ENCODE measurements around the gene SORD.
"Not testable (repeated sequence)": the region's sequence is repeated elsewhere in the genome, so short reads cannot be mapped to it uniquely, and the experiment has no call there.

Gene SORD

DNA sequence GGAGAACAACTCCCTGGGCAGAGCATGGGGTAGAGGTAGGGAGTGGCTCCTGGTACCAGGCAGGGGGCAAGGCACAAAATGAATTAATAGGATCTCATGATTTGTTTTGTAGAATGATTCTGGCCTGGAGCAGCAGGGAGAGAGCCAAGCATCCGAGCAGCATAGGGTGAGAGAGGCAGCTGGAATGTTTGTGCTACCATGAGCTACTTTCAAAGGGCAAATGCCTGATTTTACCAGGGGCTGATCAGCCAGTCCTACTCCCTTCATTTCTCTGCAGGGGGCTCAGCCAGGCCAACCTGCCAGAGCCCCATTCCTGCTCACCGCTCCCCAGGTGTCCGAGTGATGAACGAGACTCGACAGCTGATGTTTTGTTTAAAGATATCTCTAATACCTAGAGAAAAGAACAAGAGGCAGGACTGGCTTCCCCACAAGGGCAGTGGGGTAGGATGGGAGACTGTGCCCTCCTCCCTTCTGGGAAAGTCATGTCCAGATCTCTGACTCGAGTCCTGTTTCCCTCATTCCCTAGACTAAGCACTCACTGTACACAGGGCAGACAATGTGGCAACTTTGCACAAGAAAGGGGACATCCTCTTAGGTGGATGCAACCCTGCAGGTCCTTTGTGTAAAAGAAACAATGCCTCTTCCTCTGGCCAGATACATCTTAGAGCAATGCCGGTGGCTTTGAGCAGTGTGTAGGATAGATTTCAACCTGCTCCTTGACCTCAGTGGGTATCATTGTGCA lies 78.1 kb downstream of the SORD start:
- no peak for DNase-seq

DNA sequence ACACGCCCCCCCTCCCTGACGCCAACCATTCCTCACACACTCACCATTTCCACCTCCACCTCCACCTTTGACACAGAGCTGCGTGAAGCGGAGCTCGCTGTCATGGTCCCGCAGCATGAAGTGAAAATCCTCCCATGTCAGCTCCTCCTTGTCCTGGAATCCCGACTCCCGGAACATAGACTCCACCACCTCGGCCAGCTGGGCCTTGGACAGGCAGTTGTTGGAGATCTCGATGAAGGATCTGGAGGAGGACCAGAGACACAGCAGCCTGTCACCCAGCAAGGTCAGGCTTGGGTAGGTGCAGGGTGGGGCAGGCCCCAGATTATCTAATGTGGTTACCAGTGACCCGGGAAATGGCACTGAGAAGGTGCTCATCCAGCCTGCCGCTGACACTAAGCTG lies 78.8 kb downstream of the SORD start:
- DNase-seq: no peak

DNA sequence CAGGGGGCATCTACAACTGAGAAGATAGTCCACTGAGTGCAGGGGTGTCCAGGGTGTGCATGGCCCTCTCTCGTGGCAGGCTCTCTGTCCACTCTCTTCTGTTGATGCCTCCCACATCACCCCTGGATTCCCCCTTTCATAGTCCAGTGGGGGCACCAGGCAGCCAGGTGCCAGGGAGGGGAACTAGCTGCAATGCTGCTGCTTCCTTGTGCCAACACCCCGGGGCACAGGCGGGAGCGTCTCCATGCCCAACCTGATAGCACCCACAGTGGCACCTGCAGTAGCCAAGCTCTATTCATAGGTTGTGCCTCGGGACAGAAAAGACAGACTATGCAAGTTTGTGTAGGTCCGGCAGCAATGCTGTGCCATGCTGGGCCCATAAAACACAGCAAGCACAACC lies 79.2 kb downstream of the SORD start:
- no peak for DNase-seq

DNA sequence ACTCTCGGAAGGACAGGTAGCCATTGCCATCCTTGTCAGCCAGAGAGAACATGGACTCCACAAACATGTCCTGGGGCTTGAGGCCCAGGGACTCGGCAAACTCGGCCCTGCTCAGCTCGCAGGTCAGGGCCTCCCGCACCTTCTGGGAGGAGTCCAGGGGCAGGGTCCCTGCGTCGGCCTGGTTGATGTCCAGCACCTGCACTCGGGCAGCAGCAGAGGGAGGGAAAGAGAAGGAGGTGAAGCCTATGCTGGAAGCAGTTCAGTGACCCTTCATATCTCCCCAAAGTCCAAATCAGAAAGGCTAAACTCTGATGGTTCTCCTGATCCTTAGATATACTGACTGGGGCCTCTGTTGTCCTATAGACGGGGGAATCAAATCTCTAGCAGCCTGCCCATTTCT lies 81.2 kb downstream of the SORD start:
- DNase-seq: not testable (repeated sequence)

DNA sequence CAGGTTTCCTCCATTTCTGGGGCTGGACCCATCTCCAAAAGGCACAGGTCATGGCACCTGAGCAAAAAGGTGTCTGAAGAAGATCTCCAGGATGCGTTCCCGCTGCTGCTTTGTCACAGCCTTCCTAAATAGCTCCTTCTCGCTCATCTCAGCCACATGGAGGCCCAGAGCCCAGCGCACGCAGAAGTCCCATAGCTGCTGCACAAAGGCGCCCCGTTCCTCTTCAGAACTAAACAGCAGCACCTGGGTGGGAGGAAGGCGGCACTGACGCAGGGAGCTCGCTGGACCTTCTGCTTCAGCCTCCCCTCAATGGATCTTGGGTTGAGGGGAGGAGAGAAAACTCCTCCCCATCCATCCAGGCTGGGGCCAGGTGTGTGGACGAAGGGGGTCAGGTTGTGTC lies 82.6 kb downstream of the SORD start:
- no peak for DNase-seq

DNA sequence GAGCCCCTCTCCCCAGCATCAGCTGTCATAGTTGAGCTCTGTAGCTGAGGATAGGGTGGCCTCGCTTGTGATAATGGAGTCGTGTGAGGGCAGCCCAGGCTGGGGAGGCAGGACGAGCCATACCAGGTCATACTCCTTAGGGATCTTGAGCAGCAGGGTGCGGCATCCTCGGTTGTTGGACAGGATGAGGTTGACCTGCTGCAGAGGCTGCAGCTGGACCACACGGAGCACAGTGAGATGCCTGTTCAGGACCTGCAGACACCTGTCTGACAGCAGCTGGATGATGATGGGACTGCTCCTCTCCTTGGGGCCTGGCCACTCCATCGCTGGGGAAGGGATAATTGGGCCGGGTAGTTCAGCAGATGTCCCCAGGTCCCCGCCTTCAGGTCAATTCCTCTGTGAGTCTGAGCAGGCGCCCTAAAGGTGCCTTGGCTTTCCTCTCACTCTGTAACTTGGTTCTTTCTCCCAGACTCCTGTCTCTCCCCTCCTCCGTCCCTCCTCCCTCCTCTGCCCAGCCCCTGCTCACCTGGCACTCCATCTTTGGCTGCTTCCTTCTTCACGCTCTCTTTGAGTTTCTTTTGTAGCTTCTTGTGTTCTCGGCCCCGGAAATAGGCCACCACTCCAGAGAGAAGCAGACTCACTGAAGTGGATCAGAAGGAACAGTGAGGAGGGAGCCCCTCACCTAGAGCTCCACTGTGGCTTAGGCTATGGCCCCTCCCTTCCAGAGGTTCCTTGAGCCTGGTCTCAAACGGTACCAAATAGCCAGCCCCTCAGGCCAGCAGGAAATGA lies 83.2 kb downstream of the SORD start:
- DNase-seq: no peak

DNA sequence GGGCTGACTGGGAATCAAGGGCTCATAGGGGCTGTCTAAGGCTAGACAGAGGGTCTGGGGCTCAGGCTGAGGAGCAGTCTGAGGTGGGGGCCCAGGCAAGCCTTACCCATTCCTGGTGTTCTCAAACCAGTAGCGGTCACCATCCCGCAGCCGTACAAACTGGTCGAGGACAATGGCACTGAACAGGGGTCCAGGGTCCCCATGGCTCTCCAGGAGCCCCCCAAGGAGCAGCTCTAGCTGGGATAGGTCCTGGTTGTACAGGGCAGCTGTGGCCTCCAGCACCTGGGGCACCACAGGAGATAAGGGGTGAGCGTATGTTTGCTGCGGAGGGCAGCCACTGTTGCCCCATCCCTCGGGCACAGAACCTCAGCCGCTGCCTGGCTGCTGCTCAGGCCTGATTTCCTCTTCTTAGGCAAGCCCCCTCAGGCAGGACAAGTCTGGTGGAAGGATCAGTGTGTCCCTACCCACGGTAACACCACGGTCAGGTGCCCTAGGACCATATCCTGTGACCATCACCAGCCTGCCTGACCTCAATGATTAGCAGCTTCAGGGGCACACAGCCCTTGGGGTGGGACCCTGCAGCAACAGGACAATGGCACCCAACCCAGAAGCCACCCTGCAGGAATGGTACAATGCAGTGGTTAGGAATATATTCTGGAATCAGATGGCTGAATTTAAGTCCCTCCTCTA lies 85.1 kb downstream of the SORD start:
- no peak for DNase-seq

DNA sequence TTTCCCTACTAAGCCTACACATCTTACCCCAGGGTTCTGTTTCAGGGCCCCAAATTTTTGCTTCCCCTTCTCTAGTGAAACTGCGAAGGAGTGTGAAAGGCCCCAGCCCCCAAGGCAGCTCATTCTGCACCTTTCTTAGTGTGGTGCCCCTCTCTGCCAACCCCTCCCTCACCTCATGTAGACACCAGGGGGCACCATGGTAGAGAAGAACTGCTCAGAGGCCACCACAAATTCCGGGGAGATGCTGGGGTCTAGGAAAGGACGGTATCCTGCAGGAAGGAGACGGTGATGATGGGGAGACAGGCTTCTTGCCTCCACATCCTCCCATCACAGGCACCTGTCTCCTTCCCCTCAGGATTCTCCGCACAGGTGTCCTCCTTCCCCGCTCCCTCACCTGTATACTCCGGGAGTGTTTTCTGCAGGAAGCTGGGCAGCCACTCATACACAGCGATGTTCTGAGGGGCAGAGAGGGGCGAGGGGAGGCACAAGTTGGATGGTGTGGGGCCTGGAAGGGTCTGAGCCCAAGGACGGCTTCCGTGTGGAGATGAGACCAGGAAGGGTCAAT lies 87.3 kb downstream of the SORD start:
- no peak for DNase-seq

DNA sequence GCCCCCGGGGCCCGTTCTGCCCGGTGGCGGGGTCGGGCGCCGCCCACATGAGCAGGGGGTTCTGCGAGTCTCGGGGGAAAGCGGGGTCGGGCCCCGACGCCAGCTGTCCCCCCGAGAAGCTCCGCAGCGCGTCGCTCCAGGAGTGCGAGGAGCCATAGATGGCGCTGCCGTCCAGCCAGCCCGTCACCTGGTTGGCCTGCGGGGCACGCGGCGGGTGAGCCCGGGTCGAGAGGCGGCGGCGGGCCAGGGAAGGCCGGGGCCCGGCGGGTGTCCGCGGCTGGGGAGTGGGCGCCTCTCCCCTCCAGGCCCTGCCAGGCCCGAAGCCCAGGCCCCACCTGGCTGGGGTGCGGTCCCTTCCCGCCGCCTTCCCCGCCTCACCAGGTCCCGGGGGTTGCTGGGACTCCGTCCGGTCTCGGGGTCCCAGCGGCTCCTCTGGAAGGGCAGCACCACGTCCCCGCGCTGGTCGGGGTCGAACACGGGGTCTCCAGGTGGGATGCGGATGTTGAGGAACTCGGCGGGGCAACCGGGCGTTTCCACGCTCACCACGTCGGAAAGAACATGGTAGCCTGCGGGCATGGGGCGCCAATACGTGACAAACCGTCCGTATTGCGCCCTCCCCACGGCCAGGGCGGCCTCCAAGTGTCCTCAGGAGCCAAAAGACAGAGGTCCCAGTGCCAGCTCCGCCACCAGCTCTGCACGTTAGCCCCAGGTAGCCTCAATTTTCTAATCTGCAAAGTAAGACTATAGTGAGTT lies 88.6 kb downstream of the SORD start:
- no peak for DNase-seq

DNA sequence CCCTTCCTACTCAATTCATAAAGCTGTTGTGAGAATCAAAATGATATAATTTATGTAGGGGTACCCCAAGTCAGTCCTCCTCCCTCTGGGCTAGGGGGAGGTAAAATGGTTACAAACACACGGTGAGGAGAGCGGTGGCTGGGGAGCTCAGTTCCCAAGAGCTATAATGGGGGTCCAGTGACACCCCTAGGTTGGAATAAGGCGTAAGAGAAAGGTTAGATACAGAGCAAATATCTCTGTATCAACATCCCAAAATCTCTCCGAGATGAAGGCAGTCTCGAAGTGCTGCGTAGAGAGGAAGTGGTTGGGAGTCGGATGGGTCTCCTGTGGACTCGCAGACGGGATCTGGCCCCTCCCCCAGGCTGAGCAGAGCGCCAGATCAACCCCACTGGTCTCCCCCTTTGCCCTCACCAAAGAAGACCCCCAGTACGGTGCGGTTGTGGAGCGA lies 89.2 kb downstream of the SORD start:
- no peak for DNase-seq

DNA sequence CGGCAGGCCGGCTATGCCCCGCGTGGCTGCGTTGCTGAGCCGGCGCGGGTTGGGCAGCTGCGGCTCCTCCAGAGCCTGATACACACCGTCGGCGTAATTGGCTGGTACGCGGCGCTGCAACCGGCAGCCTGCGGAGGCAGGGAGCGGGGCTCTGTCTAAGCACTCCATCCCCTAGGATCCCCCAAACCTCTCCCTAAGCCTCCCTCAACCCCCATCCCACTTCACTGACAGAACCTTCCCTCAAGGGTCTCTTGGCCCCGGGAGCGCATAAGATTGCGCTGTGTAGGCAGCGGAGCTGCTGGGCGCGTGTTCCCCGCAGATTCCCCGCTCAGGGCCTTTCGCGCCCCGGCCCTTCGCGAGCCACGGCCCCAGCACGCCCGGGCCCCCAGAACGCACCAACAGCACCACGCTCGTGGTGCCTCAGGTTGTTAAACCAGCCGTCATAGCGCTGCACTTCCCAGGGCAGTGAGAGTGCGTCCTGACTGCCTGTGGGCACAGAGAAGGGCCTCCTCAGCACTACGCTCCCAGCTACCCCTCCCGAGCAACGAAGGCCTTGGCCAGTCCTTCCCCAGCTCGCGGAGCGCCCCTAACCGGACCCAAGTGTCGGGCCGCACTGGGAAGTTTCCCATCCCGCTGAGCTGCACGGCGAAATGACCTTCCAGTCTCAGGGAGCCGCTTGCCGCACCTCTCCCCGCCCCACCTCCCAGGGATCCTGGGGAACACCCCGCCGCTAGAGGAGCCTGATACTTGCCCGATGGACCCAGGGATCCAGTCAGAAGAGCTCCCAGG lies 89.8 kb downstream of the SORD start:
- no peak for DNase-seq

DNA sequence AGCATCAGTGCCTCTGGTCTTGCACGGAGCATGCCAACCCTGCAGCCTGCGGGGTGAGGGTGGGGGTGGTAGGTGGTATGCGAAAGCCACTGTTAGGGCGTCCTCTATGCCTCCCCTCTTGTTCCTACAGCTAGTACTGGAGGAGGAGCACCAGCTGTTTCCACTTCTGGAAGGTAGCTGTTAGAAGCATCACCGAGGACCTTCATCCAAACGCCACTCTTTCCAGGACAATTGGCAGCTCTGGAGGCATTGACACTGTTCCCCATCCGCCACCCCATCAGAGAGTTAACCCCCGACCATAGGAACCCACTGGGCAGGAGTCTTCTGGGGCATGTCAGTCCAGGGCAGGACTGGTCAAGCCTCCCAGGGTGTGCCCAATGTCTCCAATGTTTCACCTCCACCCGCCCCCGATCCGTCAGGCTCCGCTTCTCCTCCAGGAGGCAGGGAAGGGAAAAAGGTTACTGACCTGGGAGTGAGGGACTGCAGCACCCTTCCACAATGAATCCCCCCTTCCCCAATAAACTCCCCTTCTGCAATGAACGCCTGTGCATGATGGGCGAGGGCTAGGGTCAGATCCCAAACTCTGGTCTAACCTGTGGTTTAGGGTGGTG lies 90.5 kb downstream of the SORD start:
- DNase-seq: no peak

DNA sequence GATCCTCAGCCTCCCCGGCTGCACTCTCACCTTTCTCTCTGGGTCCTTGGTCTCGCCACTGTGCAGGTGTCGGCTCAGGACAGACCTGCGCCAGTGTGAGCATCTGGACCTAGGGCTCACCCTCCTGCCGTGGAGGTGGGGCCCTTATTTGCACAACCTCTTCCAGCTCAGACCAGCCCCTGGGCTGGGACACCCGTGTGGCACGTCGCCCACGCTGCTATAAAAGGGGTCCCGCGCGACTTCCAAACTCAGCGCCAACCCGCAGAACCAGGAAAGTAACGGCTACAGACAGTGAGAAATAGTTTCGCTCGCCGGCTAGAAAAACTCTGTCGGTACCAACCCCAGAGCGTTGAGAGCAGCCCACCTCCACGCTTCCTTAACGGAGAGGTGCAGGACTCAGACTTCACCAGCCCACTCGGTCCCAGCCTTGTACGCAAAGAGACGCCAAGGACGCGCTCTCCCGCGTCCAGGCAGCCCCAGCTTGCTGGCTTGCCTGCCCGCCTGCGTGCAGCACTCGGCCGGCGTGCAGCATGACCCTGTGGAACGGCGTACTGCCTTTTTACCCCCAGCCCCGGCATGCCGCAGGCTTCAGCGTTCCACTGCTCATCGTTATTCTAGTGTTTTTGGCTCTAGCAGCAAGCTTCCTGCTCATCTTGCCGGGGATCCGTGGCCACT lies 91.2 kb downstream of the SORD start, which contains the start of the genes DUOX2 and DUOXA2:
DUOX2 (minus strand) TSS at position 97 of the 675 bp plus-strand sequence. CDS start 761 bp downstream, outside the sequence.
DUOXA2 (plus strand) TSS at position 251 of the 675 bp plus-strand sequence; CDS start at position 531, 280 bp downstream.
- DNase-seq: no peak

DNA sequence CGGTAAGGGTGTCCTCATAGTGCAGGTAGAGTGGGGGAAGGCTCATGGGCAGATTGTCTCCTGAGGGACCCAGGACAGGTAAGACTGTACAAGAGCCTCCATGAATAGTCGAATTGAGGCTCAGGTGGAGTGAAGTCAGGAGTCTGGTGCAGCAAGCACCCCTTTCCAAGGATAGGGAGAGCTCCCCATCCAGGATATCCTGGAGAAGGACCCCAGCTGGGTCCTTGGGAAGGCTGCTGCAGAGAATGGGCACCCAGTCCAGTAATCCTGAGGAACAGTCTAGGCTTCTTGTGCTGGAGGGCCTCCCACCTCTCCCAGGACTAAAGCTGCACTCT lies 91.7 kb downstream of the SORD start:
- DNase-seq: no peak

DNA sequence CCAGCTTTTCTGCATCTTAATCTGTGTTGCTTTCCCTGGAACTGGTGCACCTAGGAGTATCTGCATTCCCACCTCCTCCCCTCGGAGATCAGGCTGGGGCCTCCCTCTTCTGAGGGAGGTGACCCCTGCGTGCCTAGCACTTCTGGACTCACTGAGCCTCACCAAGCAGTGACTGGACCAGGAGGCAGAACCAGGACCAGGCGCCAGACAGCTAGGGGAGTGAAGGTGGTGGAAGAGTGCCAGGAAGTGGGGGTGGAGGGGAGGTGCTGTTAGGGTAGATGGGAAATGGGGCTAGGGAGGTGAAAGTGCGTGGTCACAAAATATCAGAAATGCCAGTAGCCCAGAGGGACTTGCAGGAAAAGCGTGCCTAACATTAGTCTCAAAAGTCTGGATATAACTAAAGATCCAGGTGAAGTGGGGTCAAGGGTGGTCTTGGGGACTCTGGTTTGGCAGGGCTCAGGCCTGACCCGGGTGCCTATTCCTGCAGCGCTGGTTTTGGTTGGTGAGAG lies 92.4 kb downstream of the SORD start:
- DNase-seq: no peak

DNA sequence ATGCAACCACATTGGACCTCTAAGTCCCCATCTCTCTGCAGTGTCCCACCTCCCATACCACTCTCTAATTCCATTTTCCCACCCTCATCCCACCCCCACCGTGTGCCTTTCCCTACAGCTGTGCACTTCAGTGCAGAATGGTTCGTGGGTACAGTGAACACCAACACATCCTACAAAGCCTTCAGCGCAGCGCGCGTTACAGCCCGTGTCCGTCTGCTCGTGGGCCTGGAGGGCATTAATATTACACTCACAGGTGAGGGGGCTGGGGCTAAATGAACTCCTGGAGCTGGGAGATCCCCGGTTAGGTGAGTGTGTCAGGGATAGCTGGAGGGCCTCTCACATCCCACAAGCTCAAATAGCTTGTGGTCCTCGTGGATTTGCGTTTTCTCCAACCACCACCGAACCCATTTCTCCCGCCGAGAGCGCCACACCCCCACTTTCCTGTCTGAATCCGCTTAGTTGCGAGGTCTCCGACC lies 93.0 kb downstream of the SORD start:
- no peak for DNase-seq

DNA sequence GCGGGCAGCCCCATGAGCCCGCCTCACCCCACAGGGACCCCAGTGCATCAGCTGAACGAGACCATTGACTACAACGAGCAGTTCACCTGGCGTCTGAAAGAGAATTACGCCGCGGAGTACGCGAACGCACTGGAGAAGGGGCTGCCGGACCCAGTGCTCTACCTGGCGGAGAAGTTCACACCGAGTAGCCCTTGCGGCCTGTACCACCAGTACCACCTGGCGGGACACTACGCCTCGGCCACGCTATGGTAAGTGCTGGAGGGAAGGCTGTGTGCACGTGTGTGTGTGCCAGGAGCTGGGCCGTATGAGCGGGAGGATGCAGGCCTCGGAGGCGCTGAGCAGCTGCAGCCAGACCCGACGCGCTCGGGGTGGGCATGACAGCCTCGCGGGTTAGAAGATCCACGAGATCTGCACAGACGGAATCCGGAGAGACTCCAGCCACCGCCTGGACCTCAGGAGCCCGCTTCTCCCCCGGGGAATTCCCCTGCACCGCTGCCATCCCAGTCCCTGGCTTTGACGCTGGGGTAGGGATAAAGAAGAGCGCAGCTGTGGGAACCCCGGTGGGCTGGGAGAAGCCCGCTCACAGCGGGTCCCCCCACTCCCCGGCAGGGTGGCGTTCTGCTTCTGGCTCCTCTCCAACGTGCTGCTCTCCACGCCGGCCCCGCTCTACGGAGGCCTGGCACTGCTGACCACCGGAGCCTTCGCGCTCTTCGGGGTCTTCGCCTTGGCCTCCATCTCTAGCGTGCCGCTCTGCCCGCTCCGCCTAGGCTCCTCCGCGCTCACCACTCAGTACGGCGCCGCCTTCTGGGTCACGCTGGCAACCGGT lies 93.7 kb downstream of the SORD start:
- no peak for DNase-seq

DNA sequence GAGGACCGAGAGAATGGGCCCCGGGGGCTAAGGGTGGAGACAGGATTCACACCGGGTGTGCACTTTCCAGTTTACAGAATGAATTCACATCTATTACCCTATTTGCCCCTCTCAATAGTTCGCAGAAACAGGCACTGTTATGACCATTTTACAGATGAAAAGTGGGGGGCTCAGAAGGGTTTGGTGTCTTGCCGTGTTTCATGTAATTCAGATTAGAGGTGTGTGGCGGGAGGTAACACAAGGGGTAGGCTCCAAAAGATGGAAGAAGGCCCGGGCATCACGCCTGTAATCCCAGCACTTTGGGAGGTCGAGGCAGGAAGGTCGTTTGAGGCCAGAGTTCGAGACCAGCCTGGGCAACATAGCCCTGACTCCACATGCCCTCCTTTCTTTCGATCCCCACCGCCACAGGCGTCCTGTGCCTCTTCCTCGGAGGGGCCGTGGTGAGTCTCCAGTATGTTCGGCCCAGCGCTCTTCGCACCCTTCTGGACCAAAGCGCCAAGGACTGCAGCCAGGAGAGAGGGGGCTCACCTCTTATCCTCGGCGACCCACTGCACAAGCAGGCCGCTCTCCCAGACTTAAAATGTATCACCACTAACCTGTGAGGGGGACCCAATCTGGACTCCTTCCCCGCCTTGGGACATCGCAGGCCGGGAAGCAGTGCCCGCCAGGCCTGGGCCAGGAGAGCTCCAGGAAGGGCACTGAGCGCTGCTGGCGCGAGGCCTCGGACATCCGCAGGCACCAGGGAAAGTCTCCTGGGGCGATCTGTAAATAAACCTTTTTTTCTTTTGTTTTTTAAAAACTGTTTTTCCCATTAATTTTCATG lies 94.5 kb downstream of the SORD start:
- DNase-seq: no peak

All from NCI-H2227 treated with DMSO at 0.1 percent for 48 hours (cell line).